C4-2B (cell line): Measurements from ENCODE around the gene LRG1.

Source experiments
- ZFX ChIP-seq: fragments of 450-650 bp; IDR thresholded peaks from 2 replicates; pipeline ENCODE4 v1.6.1; 2017
- TF ChIP-seq, protein P1 (sequence below): fragments of 450-650 bp; conservative IDR thresholded peaks from 2 replicates; pipeline ENCODE4 v1.5.1; 2017; ENCODE audit warnings: mild to moderate bottlenecking

DNA sequence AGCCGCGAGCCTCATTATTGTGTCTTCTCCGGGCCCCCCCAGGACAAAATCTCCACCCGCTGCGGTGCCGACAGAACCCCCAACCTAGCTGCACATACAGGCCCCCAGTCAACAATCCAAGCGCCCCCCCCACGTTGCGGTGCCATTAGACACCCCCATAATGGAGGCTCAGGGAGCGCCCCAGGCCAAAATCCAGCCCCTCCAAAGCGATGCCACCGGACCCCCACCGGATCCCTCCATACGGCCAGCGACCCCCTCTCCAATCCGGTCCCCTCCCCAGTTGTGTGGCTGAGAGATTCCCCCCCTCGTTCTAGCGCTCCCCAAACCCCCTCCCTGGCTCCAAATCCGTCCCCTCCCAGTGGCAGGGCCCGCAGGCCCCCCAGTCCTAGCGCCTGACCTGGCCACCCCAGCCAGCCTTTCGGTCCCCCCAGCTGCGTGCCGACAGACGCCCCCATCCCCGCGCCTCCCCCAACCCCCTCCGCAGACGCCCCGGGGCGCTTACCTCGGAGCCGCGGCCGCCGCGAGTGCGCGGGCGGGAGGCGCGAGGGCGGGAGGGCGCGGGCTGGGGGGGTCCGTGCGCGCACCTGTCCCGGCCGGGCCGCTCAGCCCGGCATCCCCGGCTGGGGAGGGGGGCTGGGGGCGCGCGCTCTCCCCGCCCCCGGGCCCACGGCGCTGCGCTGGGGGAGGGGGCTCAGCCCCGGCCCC lies 41.3 kb upstream of the LRG1 start:
- TF ChIP-seq, protein P1, sequence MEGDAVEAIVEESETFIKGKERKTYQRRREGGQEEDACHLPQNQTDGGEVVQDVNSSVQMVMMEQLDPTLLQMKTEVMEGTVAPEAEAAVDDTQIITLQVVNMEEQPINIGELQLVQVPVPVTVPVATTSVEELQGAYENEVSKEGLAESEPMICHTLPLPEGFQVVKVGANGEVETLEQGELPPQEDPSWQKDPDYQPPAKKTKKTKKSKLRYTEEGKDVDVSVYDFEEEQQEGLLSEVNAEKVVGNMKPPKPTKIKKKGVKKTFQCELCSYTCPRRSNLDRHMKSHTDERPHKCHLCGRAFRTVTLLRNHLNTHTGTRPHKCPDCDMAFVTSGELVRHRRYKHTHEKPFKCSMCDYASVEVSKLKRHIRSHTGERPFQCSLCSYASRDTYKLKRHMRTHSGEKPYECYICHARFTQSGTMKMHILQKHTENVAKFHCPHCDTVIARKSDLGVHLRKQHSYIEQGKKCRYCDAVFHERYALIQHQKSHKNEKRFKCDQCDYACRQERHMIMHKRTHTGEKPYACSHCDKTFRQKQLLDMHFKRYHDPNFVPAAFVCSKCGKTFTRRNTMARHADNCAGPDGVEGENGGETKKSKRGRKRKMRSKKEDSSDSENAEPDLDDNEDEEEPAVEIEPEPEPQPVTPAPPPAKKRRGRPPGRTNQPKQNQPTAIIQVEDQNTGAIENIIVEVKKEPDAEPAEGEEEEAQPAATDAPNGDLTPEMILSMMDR: no peak
- no peak for TF ChIP-seq ZFX
